GM12864 (cell line): ENCODE data around the gene NRCAM.

ENCODE experiments used
- DNase-seq: peaks from one replicate; pipeline ENCODE4 v3.0.0-alpha.2; 2011; ENCODE audit warnings: low read depth
- H3K4me3 ChIP-seq: 2 replicates; pipeline ENCODE4 v1.5.1; 2011; ENCODE audit warnings: mild to moderate bottlenecking, low read depth, low read length, control low read depth
- TF ChIP-seq, protein P1 (sequence below): IDR thresholded peaks from 2 replicates; pipeline ENCODE4 v1.5.1; 2011; ENCODE audit warnings: low read depth, mild to moderate bottlenecking, moderate library complexity, low read length, control low read depth, inconsistent platforms; ENCODE audit errors: missing control alignments

NRCAM gene

DNA sequence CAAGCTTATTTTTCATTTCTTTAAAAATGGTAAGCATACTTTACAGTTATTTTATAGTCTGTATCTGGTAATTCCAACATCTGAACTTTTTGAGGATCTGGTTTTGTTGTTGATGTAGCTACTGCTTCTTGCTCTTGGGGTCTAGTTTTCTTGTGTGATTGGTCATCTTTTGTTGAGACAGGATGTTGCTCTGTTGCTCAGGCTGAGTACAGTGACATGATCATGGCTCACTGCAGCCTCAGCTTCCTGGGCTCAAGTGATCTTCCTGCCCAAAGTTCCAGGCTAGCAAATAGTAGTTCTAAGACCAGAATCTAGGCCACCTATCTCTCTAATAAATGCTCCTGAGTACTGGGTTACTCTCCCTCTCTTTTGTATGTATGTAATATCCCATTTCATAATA lies 75.7 kb downstream of the NRCAM start:
- no peak for DNase-seq
- no peak overlapping the region for H3K4me3 ChIP-seq
- TF ChIP-seq, protein P1, sequence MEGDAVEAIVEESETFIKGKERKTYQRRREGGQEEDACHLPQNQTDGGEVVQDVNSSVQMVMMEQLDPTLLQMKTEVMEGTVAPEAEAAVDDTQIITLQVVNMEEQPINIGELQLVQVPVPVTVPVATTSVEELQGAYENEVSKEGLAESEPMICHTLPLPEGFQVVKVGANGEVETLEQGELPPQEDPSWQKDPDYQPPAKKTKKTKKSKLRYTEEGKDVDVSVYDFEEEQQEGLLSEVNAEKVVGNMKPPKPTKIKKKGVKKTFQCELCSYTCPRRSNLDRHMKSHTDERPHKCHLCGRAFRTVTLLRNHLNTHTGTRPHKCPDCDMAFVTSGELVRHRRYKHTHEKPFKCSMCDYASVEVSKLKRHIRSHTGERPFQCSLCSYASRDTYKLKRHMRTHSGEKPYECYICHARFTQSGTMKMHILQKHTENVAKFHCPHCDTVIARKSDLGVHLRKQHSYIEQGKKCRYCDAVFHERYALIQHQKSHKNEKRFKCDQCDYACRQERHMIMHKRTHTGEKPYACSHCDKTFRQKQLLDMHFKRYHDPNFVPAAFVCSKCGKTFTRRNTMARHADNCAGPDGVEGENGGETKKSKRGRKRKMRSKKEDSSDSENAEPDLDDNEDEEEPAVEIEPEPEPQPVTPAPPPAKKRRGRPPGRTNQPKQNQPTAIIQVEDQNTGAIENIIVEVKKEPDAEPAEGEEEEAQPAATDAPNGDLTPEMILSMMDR: no peak

DNA sequence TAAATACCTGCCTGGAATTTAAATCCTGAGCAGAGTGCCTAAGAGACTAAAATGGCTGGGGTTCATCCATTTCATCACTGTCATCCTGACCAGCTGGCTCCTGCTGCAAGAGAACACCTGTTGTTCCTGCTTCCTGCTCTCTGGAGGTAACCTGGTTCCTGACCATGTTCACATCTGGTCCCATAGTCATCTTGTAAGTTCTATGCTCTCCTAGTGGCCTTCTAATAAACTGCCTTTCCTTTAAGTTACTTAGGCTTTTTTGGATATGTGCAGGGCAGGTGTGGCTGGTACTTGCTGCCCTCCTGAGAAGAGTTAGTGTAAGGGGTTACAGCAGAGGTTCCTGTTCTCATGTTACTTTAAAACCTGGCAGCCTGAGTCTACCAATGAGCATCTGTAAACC lies 80.0 kb downstream of the NRCAM start:
- no peak overlapping the region for H3K4me3 ChIP-seq
- TF ChIP-seq, protein P1: no peak
- no peak for DNase-seq

DNA sequence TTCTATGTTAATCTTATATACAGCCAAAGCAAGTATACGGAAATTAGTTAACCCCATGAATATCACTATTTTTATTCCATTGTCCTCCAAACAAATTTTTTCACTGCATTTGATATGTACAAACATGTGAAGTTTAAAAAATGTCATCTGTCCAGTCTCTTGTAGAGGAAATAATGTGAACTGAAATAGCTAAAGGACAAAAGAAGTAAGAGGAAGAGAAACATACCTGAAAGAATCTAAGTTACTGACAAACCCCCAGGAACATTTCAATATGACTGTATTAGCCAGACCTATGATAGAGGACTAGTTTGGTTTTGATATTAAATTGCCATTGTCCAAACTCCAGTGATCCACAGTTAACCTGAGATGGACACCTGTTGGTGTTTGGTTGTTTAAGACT lies 80.6 kb downstream of the NRCAM start:
- no peak overlapping the region for H3K4me3 ChIP-seq
- TF ChIP-seq, protein P1: no peak
- DNase-seq: no peak

DNA sequence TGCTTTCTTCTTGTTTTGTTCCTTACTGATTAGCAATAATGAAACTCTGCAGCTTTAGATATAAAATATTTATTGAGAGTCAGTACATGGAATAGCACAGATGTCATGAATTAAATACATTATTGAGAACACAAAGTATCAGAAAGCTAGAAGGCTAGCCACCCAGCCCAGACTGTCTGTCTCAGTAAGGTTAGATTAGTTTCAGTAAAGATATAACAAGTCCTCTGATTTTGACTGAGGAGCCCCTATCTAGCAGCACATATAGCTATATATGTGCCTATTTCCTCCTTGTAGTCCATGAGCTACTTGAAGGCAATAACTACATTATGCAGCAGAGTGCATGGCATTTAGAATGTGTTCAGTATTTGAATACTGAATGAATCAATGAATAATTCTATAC lies 81.3 kb downstream of the NRCAM start:
- H3K4me3 ChIP-seq: no peak overlapping the region
- no peak for DNase-seq
- TF ChIP-seq, protein P1: no peak

DNA sequence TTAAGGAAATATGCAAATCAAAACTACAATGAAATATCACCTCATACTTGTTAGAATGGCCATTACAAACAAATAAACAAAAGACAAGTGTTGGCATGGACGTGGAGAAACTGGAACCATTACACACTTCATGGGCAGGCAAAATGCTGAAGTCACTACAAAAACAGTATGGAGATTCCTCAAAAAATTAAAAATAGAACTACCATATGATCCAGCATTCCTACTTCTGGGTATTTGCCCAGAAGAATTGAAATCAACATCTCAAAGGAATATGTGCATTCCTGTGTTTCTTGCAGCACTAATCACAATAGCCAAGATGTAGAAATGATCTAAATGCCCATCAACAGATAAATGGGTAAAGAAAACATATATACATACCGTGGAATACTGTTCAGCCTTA lies 83.6 kb downstream of the NRCAM start:
- H3K4me3 ChIP-seq: no peak overlapping the region
- TF ChIP-seq, protein P1: no peak
- DNase-seq: no peak

DNA sequence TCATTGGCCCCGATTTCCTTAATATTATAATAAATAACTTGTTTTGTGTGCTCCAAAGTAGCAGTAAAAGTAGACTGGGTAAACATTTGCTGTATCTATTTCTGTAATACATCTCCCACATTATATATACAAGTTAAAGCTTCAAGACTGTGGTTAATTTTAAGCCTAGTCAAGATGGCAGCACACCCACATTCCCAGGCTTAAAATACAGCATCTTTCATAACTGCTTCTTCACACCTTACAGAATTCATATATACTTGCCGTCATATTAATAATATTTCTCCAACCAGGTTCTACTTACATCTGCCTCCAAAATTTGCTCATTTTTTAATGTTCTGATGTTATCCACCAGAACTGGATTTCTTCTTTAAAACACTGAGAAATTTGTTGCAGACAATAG lies 85.6 kb downstream of the NRCAM start:
- no peak overlapping the region for H3K4me3 ChIP-seq
- no peak for DNase-seq
- TF ChIP-seq, protein P1: no peak

DNA sequence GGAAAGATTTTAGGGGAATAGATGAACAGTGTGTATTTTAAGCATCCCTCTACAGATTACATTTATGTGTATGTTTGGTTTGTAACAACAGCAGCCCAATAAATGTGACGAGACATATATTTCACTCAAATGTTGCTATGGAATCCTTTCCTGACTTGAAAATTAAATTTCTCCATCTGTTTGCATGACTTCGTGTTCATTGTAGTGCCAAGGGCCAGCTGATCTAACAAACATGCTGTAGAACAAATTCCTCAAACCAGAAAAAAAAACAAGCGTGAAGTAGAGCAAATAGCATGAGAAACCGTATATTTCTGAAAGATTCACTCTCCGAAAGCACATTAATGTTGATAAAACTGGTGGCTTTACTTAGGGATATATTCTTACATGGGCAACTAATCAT lies 87.8 kb downstream of the NRCAM start:
- DNase-seq: no peak
- H3K4me3 ChIP-seq: no peak overlapping the region
- TF ChIP-seq, protein P1: no peak
